HG03439 (cell line): Measurements from ENCODE around the gene LRRC8A.
A peak's percentile ranks its signal among the peaks of the same experiment; 100 is the strongest.
"Not testable (repeated sequence)": the region's sequence is repeated elsewhere in the genome, so short reads cannot be mapped to it uniquely, and the experiment has no call there.

Experiments
- ATAC-seq: cut with Tn5 transposase; IDR thresholded peaks from one replicate; pipeline ENCODE4 v1.9.1; 2021; ENCODE audit warnings: mild to moderate bottlenecking, moderate library complexity; ENCODE audit not compliant: unreplicated experiment

Gene LRRC8A

DNA sequence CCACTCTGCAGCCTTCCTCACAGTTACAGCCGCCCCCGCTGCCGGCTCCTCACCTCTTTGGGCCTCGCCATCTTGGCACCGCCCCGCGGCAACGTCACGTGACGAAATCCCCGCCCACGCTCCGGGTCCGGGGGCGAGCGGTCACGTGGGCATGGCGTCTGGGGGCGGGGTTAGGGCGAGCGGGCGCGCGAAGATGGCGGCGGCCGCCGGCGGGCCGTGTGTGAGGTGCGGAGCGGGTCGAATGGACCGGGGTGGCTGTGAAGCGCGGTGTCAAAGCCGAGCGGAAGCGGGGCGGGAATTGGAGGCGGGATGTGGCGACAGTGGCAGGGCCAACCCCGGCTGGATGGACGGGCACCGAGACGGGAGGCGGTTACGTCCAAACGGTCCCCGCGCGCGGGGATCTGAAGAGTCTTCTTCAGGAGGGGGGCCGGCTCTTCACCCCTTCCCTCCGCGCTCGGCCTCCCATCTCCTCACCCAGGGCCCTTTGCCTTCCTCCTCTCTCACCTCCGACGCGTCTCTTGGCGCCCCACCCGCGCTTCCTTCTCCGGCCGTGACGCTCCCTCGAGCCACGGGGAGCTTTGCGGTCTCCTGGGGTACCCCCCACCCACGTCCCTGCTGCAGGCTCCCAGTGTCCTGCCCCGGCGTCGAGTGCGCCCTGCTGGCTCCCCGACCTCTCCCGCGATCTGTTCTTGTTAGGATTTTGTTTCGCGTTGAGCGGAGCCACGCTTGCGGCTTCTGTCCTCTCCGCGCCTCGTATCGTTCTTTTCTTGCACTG lies 65.8 kb downstream of the LRRC8A start, which contains the start of the genes DOLK and NUP188:
Gene DOLK (minus strand): TSS at position 77 of the 775 bp plus-strand sequence. CDS start 300 bp downstream, outside the sequence.
Gene NUP188 (plus strand): TSS at position 173 of the 775 bp plus-strand sequence. CDS start 21 bp downstream, at position 194.
- peak; percentile 78 for ATAC-seq

DNA sequence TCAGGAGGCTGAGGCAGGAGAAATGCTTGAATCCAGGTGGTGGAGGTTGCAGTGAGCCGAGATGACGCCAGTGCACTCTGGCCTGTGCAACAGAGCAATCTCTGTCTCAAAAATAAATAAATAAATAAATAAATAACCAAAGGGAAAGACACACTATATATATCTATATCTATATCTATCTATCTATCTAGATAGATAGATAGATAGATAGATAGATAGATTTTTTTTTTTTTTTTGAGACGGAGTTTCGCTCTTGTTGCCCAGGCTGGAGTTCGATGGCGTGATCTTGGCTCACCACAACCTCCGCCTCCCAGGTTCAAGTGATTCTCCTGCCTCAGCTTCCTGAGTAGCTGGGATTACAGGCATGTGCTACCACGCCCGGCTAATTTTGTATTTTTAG lies 79.5 kb downstream of the LRRC8A start:
- not testable (repeated sequence) for ATAC-seq
